Measurements from ENCODE around the gene ZXDC.

The ZXDC gene

GRCh38 chr3:126390751-126391150 is 84.9 kb downstream of the ZXDC start:
- DNase-seq = no peak

DNA sequence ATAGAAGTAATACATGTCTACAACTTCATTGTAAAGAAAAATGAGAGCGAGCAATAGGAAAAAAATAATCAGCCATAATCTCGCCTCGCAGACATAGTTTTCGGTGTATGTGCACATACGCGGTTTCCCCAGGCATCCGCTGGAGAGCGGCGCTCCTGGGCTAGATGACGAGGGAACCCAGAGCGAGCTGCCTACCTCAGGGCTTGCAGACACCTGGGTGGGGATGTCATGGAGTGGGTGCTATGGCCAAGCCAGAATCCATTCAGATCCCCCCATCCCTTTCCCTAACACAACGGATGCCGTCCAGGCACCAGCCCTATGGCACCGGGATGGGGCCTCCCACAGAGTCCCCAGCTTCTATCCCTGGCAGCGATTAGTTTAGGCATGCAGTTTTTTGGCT is 85.5 kb downstream of the ZXDC start:
- DNase-seq = no peak

GRCh38 chr3:126389794-126390146 is 85.9 kb downstream of the ZXDC start:
- DNase-seq = no peak

DNA sequence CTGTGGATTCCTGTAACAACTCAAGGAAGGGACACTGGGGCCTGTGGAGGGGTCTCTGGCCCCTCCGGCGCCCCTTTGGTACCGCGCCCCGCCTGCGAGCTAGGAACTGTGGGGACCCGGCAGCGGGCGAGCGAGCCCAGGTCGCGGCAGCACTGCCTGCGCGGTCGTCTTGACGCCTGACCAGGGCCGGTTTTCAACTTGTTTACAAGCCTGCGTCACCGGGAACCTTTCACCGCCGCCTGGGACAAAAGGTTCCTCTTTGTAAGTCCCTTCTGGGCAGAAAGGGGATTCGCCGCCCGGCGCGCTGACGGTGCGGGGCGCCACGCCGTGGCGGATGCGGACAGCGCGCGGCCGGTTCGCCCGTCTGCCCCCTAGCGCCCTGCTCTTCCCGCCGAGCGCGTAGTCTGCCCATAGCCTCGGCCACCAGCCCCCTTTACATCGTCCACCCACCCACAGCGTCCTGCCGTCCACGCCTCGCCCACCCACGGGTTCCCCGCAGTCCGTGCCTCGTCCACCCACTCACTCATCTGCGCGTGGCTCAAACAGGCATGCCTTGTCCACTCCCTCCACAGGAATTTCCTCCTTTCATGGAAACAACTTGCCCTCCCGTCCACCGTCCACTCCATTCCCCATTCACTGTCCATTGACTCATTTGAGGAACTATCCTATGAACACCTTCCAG is 86.4 kb downstream of the ZXDC start:
- DNase-seq = peak; percentile 30 to 68
